Measurements from ENCODE around the gene CD8A. TPM values are rescaled to one million over a fixed set of nuclear protein-coding genes. Genes with fewer than 3 reads are reported as not detected.
"Not testable (repeated sequence)": the region's sequence is repeated elsewhere in the genome, so short reads cannot be mapped to it uniquely, and the experiment has no call there.

The CD8A gene
- total RNA-seq, result 11.3 TPM

DNA sequence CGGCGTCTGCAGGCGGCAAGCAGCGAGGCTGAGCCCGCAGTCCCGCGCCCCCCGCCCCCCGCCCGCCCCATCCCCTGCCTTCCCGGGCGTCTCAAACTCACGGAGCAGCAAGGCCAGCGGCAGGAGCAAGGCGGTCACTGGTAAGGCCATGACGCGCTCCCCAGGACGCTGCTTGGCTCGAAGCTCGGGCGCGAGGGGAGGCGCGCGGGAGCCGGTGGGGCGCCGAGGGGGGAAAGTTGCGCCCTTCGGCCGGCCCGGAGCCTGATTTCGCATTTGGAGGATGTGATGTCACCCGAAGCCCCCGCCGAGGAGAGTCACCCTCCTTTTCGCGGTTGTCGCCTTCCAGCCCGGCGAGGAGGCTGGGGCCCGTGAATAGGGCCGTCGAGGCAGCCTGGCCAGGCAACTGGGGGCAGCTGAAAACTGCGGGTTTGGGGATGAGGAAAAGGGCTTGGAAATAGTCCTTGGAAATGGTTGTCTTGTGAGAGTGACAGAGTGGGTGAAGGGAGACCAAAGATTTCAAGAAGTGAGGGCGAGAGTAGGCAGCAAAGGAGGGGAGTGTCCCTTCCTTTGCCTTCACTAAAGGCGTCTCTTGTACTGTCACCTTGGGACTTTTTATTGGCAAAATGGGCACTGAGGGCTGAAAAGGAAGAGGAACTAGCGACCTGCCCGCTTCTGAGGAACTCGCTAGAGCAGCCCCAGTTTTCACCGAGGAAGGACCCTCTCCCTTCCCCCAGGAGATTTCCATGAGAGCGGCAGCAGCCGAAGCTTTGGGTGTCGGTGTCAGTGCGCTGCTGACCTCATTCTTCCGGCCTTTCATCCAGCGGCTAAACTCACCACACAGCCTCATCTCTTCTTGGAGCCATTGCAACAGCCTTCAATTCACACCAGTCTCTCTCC, at the start of gene CD8A:
Gene CD8A (minus strand): TSS at position 238 of the 897 bp plus-strand sequence. CDS start 88 bp downstream, at position 150.
- DNase-seq (ENCODE audit: low spot score), result no peak

GRCh38 chr2:86839871-86840548, 49.3 kb upstream of the CD8A start:
- DNase-seq (ENCODE audit: low spot score), result not testable (repeated sequence)

- DNase-seq (ENCODE audit: low spot score), result not testable (repeated sequence)
Measured at GRCh38 chr2:86839455-86839854, 48.7 kb upstream of the CD8A start.

- not testable (repeated sequence) for DNase-seq (ENCODE audit: low spot score)
Measured at GRCh38 chr2:86837714-86838113, 47.0 kb upstream of the CD8A start.

GRCh38 chr2:86836915-86837695, 46.4 kb upstream of the CD8A start:
- peak; percentile 79 for DNase-seq (ENCODE audit: low spot score)

DNA sequence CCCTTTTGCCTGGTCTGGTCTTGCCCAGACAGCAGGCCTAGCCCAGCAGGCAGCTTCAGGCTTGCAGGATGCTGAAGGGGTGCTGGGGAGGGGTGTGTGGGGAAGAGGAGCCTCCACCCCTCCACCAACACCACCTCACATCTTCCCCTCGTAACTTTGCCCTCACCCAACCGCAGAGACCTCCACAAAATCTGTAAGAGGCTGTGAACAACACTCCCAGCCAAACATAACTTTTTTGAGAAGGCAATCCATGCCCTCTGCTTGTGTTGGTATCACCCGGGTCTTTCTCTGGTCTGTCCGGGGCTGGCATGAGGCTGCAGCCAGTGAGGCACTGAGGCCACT, 44.8 kb upstream of the CD8A start:
- not testable (repeated sequence) for DNase-seq (ENCODE audit: low spot score)

GRCh38 chr2:86833315-86833714, 42.6 kb upstream of the CD8A start:
- no peak for DNase-seq (ENCODE audit: low spot score)

GRCh38 chr2:86832334-86833096, 41.8 kb upstream of the CD8A start:
- no peak for DNase-seq (ENCODE audit: low spot score)

GRCh38 chr2:86831537-86831936, 40.8 kb upstream of the CD8A start:
- no peak for DNase-seq (ENCODE audit: low spot score)

- no peak for DNase-seq (ENCODE audit: low spot score)
Measured at GRCh38 chr2:86826951-86827350, 36.2 kb upstream of the CD8A start.

- DNase-seq (ENCODE audit: low spot score), result no peak
Measured at GRCh38 chr2:86825693-86826381, 35.1 kb upstream of the CD8A start.

GRCh38 chr2:86825036-86825692, 34.5 kb upstream of the CD8A start:
- no peak for DNase-seq (ENCODE audit: low spot score)

DNA sequence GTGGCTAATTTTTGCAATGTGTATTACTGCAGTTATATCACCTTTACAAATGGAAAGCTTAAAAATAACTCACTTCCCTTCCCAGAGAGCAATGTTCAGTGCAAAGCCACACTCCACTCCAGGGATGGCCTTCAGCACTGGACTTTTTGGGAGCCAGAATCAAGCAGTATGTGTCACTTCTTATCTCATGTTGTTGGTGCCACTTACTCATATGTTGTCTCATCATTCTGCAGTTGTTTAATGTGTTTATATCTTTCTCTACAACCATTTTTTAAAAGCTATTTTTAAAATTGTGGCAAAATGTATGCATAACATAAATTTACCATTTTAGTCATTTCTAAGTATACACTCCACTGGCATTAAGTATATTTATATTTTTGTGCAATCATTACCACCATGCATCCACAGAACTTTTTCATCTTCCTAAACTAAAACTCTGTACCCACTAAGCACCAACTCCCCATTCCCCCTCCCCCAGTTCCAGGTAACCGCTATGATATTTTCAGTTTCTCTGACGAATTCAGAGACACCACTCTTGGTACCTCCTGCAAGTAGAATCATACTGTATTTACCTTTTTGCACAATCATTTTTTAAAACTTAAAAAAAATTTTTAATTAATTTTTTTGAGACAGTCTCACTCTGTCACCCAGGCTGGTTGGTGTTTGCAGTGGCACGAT, 32.1 kb upstream of the CD8A start:
- no peak for DNase-seq (ENCODE audit: low spot score)

DNA sequence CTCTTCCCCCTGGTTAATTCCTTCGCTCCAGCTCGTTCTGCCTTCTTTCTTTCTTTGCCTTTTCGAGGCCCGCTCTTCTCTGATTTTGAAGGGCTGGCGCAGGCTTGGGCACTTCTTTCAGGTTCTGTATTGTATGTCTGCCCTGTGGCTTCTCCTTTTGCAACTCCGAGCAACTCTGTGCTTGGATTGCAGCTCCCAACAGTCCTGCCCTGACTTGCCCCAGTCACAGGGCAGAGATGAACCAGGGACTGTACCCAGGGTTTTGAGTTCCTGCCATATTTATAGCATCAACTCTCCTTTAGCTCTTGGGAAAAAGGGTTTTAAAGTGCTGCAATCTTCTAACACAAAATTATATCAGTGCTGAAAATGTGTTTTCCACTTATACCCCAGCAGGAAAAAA, 31.1 kb upstream of the CD8A start:
- no peak for DNase-seq (ENCODE audit: low spot score)

GRCh38 chr2:86821306-86821705, 30.6 kb upstream of the CD8A start:
- no peak for DNase-seq (ENCODE audit: low spot score)

DNA sequence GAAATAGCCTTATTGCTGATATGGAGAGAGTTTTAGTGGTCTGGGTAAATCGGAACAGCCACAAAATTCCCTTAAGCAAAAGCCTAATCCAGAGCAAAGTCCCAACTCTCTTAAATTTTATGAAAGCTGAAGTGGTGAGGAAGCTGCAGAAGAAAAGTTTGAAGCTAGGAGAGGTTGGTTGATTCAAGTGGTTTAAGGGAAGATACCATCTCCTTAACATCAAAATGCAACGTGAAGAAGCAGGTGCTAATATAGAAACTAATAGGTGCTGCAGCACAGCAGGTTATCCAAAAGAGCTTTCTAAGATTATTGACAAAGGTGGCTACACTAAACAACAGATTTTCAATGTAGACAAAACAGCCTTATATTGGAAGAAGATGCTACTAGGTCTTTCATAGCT, 28.2 kb upstream of the CD8A start:
- DNase-seq (ENCODE audit: low spot score), result no peak

- no peak for DNase-seq (ENCODE audit: low spot score)
Measured at GRCh38 chr2:86818114-86818801, 27.5 kb upstream of the CD8A start.

GRCh38 chr2:86815611-86816010, 24.9 kb upstream of the CD8A start:
- DNase-seq (ENCODE audit: low spot score), result no peak

GRCh38 chr2:86809481-86810121, 18.9 kb upstream of the CD8A start:
- no peak for DNase-seq (ENCODE audit: low spot score)

Measured in mucosa of gallbladder (tissue), 1 donor.